Smooth muscle cell (in vitro differentiated cells): ENCODE measurements around the gene KRAS. TPM values are rescaled to one million over a fixed set of nuclear protein-coding genes. Genes with fewer than 3 reads are reported as not detected.

Experiments used
- DNase-seq: peaks from one replicate; lab custom pipeline; 2025; ENCODE audit not compliant: unreplicated experiment; lab: John Stamatoyannopoulos, UW
- H2AFZ ChIP-seq: fragments of 200-600 bp; sonication (generic); 2 replicates; pipeline ENCODE4 v1.6.0; 2016; ENCODE audit warnings: antibody characterized with exemption, low read depth, mild to moderate bottlenecking
- H3F3A ChIP-seq: fragments of 200-600 bp; sonication (generic); 2 replicates; pipeline ENCODE4 v1.6.0; 2017; ENCODE audit warnings: antibody characterized with exemption, low read depth
- H3K27ac ChIP-seq: fragments of 200-600 bp; sonication (generic); 2 replicates; pipeline ENCODE4 v1.5.1; 2016; ENCODE audit warnings: low read depth, mild to moderate bottlenecking
- H3K27me3 ChIP-seq: fragments of 200-600 bp; sonication (generic); 2 replicates; pipeline ENCODE4 v1.6.1; 2016; ENCODE audit warnings: low read depth, mild to moderate bottlenecking
- H3K36me3 ChIP-seq: fragments of 200-600 bp; sonication (generic); 2 replicates; pipeline ENCODE4 v1.5.1; 2016; ENCODE audit warnings: low read depth
- H3K4me1 ChIP-seq: fragments of 200-600 bp; sonication (generic); 2 replicates; pipeline ENCODE4 v1.5.1; 2016; ENCODE audit warnings: low read depth
- H3K4me2 ChIP-seq: fragments of 200-600 bp; sonication (generic); 2 replicates; pipeline ENCODE4 v1.6.0; 2016; ENCODE audit warnings: mild to moderate bottlenecking
- H3K4me3 ChIP-seq: fragments of 200-600 bp; sonication (generic); 2 replicates; pipeline ENCODE4 v1.5.1; 2016; ENCODE audit warnings: mild to moderate bottlenecking
- H3K79me2 ChIP-seq: fragments of 200-600 bp; sonication (generic); 2 replicates; pipeline ENCODE4 v1.6.0; 2016; ENCODE audit warnings: low read depth, mild to moderate bottlenecking
- H3K9ac ChIP-seq: fragments of 200-600 bp; sonication (generic); 2 replicates; pipeline ENCODE4 v1.6.0; 2016; ENCODE audit warnings: low read depth
- H3K9me3 ChIP-seq: fragments of 200-600 bp; sonication (generic); replicated peaks from 2 replicates; pipeline ENCODE4 v1.5.1; 2016; ENCODE audit warnings: low read depth
- H4K20me1 ChIP-seq: fragments of 200-600 bp; sonication (generic); 2 replicates; pipeline ENCODE4 v1.6.0; 2016; ENCODE audit warnings: low read depth
- CTCF ChIP-seq: fragments of 200-600 bp; sonication (generic); IDR thresholded peaks from 2 replicates; pipeline ENCODE4 v1.5.1; 2017; ENCODE audit warnings: borderline replicate concordance, mild to moderate bottlenecking, antibody characterized with exemption; ENCODE audit not compliant: insufficient read depth, poor library complexity, severe bottlenecking
- WGBS: methylation state at CpG from one replicate; pipeline ENCODE4 v1.1.7; 2016; ENCODE audit warnings: low lambda C conversion rate; 5-methylcytosine and 5-hydroxymethylcytosine counted together
- polyA plus RNA-seq: library from polyadenylated mRNA; unstranded; fragments of >200 nt; fragmentation: Nextera tagmentation; extraction: Ambion mirVana; gene quantifications from 2 replicates; pipeline ENCODE4 v1.2.1, GENCODE V29; 2016
- total RNA-seq: library from RNA; depleted of rRNA; stranded (reverse); fragments of >200 nt; gene quantifications from 2 replicates; pipeline ENCODE4 v1.2.3, GENCODE V29; 2014

Gene KRAS
- total and polyA plus RNA-seq, 2 experiments from 2014 or later: 15.5 to 17.1 TPM

- no peak overlapping the region for H2AFZ ChIP-seq
- no peak overlapping the region for H3K4me3 ChIP-seq
- H3F3A ChIP-seq: no peaks in the 10 kb centered on the region
- H3K79me2 ChIP-seq: no peaks in the 10 kb centered on the region
- no peaks in the 10 kb centered on the region for H3K4me1 ChIP-seq
- no peak overlapping the region for H3K4me2 ChIP-seq
- no peaks in the 10 kb centered on the region for H4K20me1 ChIP-seq
- H3K36me3 ChIP-seq: no peaks in the 10 kb centered on the region
- H3K9me3 ChIP-seq: no peaks in the 10 kb centered on the region
- no peak for DNase-seq
- WGBS: 78% methylated on average over 3 of the region's 3 CpGs
- TF ChIP-seq CTCF: no peak
- H3K9ac ChIP-seq: no peak overlapping the region
- H3K27ac ChIP-seq: no peak overlapping the region
- no peaks in the 10 kb centered on the region for H3K27me3 ChIP-seq
These were observed 68.0 kb downstream of the KRAS start for GRCh38 chr12:25182765-25183164.

- Histone ChIP-seq H3K4me1 (no peaks in the 10 kb centered on the region), H3K36me3 (no peaks in the 10 kb centered on the region), H4K20me1 (no peaks in the 10 kb centered on the region), H2AFZ (no peak overlapping the region), H3K9me3 (no peaks in the 10 kb centered on the region), H3K79me2 (no peaks in the 10 kb centered on the region), H3K9ac (no peak overlapping the region), H3K4me2 (no peak overlapping the region), H3F3A (no peaks in the 10 kb centered on the region), H3K27me3 (no peaks in the 10 kb centered on the region), H3K27ac (no peak overlapping the region), H3K4me3 (no peak overlapping the region)
- DNase-seq: no peak
- WGBS: 91% methylated on average over 6 of the region's 6 CpGs
- TF ChIP-seq CTCF: no peak
These were observed 87.9 kb downstream of the KRAS start for GRCh38 chr12:25162866-25163265.

- H3K79me2 ChIP-seq: no peaks in the 10 kb centered on the region
- H3K27ac ChIP-seq: no peak overlapping the region
- H3K36me3 ChIP-seq: no peaks in the 10 kb centered on the region
- no peaks in the 10 kb centered on the region for H3K4me1 ChIP-seq
- H3K27me3 ChIP-seq: no peaks in the 10 kb centered on the region
- DNase-seq: no peak
- 96% methylated on average over 4 of the region's 4 CpGs for WGBS
- H3F3A ChIP-seq: peaks cover 11% of the 10 kb centered on the region
- no peaks in the 10 kb centered on the region for H3K9me3 ChIP-seq
- no peaks in the 10 kb centered on the region for H4K20me1 ChIP-seq
- no peak overlapping the region for H3K4me3 ChIP-seq
- no peak overlapping the region for H3K9ac ChIP-seq
- TF ChIP-seq CTCF: no peak
- no peak overlapping the region for H3K4me2 ChIP-seq
- H2AFZ ChIP-seq: no peak overlapping the region
These were observed 94.7 kb downstream of the KRAS start for GRCh38 chr12:25156061-25156460.

GRCh38 chr12:25155022-25155576 lies 95.6 kb downstream of the KRAS start:
- DNase-seq: no peak
- Histone ChIP-seq H3K4me3 (no peak overlapping the region), H3K79me2 (no peaks in the 10 kb centered on the region), H3K27me3 (no peaks in the 10 kb centered on the region), H3K4me2 (peak overlapping the region; percentile 57), H3F3A (peaks cover 16% of the 10 kb centered on the region), H2AFZ (peak overlapping the region; percentile 68), H3K36me3 (no peaks in the 10 kb centered on the region), H4K20me1 (no peaks in the 10 kb centered on the region), H3K9ac (no peak overlapping the region), H3K27ac (peak overlapping the region; percentile 2), H3K4me1 (no peaks in the 10 kb centered on the region), H3K9me3 (no peaks in the 10 kb centered on the region)
- 68% methylated on average over 2 of the region's 2 CpGs for WGBS
- peak; percentile 69 for TF ChIP-seq CTCF
